Epithelial cell of proximal tubule (primary cell): ENCODE data around the gene RAPGEF5. TPM values are rescaled to one million over a fixed set of nuclear protein-coding genes. Genes with fewer than 3 reads are reported as not detected.

ENCODE experiments used
- DNase-seq: peaks from one replicate; pipeline ENCODE4 v3.0.0-alpha.2; 2011; ENCODE audit warnings: low read depth
- H3K4me3 ChIP-seq: 2 replicates; pipeline ENCODE4 v1.5.1; 2011; ENCODE audit warnings: low read depth, mild to moderate bottlenecking, low read length
- total RNA-seq: library from RNA; depleted of rRNA; stranded (reverse); fragments of >200 nt; gene quantifications from 2 replicates; pipeline ENCODE4 v1.2.3, GENCODE V29; 2015
- TF ChIP-seq, protein P1 (sequence below): conservative IDR thresholded peaks from 2 replicates; pipeline ENCODE4 v1.5.1; 2012; ENCODE audit warnings: low read depth, mild to moderate bottlenecking, low read length

The RAPGEF5 gene
- total RNA-seq, 1 donor from 2014 or later = 8.3 TPM

- H3K4me3 ChIP-seq = no peak overlapping the region
- DNase-seq = no peak
- TF ChIP-seq, protein P1, sequence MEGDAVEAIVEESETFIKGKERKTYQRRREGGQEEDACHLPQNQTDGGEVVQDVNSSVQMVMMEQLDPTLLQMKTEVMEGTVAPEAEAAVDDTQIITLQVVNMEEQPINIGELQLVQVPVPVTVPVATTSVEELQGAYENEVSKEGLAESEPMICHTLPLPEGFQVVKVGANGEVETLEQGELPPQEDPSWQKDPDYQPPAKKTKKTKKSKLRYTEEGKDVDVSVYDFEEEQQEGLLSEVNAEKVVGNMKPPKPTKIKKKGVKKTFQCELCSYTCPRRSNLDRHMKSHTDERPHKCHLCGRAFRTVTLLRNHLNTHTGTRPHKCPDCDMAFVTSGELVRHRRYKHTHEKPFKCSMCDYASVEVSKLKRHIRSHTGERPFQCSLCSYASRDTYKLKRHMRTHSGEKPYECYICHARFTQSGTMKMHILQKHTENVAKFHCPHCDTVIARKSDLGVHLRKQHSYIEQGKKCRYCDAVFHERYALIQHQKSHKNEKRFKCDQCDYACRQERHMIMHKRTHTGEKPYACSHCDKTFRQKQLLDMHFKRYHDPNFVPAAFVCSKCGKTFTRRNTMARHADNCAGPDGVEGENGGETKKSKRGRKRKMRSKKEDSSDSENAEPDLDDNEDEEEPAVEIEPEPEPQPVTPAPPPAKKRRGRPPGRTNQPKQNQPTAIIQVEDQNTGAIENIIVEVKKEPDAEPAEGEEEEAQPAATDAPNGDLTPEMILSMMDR = no peak
These were observed 149.2 kb downstream of the RAPGEF5 start for GRCh38 chr7:22207724-22208225.

GRCh38 chr7:22205631-22206030, 151.3 kb downstream of the RAPGEF5 start:
- TF ChIP-seq, protein P1 = no peak
- DNase-seq = no peak
- H3K4me3 ChIP-seq = no peak overlapping the region

GRCh38 chr7:22204312-22204711, 152.6 kb downstream of the RAPGEF5 start:
- H3K4me3 ChIP-seq = no peak overlapping the region
- DNase-seq = no peak
- TF ChIP-seq, protein P1 = no peak

- TF ChIP-seq, protein P1 = no peak
- no peak overlapping the region for H3K4me3 ChIP-seq
- no peak for DNase-seq
These were observed 154.8 kb downstream of the RAPGEF5 start for GRCh38 chr7:22202141-22202540.

DNA sequence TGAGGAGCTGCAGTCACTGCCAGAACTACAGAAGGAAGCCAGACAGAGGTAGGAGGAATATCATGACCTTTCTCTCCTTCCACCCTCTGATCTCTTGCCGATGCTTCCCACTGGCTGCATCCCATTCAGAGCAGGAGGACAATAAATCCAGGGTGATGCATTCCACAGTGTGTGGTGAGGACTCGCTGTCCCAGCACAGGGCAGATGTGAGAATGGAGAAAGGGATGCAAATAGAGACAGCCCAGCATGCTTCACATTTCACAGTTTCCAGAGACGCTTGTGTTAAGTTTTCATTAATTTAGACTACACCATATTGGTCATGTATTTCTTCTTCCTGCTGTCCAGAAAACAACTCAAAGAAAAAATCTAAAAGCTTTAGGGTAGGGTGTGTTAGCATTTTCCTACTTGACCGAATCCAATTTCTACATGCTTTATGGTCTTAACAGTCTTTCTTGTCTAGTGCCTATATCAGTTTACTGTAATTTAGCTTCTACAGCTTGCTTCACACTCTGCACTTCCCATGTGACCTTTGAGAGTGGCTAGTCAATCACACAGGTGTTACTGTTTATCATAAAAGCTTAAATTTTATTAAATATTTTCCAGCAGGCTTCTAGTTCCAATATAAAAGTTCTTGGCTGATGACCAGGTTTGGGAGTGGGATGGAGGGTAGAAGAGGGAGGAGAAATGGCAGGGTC, 155.6 kb downstream of the RAPGEF5 start:
- TF ChIP-seq, protein P1 = no peak
- DNase-seq = no peak

GRCh38 chr7:22200777-22201176, 156.2 kb downstream of the RAPGEF5 start:
- DNase-seq = no peak
- TF ChIP-seq, protein P1 = no peak
- no peak overlapping the region for H3K4me3 ChIP-seq

More for the DNA sequence above, 155.6 kb downstream of the RAPGEF5 start:
- H3K4me3 ChIP-seq = no peak overlapping the region

- DNase-seq = no peak
- H3K4me3 ChIP-seq = no peak overlapping the region
- TF ChIP-seq, protein P1 = no peak
These were observed 156.7 kb downstream of the RAPGEF5 start for GRCh38 chr7:22200238-22200637.
